ENCODE results near the gene SCART1.
"Not testable (repeated sequence)": the region's sequence is repeated elsewhere in the genome, so short reads cannot be mapped to it uniquely, and the experiment has no call there.

Gene SCART1

DNA sequence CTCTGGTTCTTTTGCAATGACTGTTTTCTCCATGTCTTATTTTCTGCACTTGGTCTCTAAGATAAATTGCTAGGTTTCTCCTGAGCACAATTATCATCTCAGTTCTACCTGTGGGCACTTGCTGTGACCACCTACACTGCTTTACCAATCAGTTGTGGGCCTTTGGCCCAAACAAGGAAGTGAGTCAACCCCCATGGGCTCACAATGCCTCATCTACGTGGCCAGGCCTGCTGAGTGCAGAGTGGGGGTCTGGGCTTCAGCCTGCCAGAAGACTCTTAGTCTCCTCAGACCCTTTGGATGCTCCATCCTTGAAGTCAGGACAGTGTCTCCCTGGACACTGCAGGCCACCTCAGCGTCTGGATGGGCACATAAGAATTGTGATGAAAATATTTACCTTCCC lies 20.3 kb downstream of the SCART1 start:
- DNase-seq (ENCODE audit: low spot score), result no peak

DNA sequence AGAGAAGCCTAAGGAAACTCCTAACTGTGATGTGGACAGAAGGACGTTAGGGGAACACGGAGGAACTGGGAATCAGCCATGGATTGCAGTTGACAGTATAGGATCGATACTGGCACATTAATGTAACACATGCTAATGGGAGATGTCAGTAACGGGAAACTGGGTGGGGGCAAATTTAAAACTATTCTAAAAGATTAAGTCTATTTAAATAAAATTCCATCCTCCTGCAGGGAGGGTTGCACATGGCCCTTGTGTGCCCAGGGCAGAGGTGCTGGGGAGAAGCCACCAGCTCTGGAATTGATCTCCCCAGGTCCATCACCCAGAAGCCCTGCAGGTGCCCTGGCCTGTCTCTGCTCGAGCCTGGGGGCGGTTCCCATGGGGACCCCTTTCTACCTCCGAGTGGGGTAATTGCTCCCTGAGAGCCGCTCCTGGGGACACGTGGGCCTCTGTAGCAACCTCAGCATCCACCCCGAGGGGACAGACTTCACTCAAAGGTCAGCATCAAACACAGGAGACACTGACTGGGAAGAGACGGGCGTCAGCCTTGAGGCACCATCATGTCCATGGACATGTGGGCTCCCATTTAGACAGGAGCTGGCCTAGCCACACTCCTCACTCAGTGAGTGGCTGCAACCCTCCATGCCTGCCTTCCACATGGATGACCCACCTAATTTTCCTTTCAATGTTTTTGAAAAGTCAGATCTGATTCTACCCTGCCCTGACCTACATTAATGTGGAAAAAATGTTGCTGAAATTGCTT lies 21.1 kb downstream of the SCART1 start:
- DNase-seq (ENCODE audit: low spot score), result no peak

DNA sequence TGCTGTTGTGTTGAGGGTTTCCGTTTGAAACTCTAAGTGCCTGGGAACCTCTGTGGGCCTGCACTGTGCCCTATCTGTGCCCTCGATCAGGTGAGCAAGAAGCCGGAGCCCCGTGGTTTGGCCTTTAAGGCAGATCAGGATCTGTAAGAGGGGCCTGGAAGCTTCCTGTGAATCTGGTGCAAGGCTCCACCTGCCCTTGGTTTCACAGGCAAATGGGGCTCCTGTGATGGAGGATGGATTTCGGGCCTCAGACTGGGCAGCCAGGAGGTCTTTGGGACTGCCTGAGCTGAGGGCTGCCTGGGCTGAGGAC lies 21.6 kb downstream of the SCART1 start:
- no peak for DNase-seq (ENCODE audit: low spot score)

DNA sequence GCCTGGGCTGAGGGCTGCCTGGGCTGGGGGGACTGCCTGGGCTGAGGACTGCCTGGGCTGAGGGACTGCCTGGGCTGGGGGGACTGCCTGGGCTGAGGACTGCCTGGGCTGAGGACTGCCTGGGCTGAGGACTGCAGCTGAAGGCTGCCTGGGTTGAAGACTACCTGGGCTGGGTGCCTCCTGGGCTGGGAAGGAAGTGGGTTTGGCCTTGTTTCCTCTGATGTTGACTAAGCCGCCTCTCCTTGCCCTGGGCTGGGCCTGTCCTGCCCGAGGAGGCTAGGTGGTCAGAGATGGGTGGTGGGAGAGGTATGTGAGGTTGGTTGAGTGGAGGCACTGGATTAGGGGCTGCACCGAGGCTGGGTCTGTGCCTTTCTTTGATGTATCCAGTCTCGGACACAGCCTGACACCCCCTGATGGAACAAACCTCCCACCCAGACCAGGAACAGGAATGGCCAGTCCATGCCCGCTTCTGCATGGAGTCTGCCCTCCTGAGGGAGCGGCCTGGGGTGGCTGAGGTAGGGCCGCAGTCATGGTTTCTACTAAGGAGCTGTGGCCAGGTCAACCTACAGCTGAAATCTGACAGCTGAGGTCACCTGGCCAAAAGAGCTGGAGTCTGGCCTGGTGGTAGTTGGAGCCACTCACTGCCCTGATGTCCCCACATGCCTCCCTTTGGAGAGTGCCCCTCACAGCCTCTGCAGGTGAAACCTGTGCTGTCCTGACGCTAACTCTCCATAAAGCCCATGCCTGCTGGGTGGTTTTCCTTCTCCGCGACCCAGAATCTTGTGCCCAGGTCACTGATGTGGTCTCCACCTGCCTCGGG lies 22.3 kb downstream of the SCART1 start:
- no peak for DNase-seq (ENCODE audit: low spot score)

DNA sequence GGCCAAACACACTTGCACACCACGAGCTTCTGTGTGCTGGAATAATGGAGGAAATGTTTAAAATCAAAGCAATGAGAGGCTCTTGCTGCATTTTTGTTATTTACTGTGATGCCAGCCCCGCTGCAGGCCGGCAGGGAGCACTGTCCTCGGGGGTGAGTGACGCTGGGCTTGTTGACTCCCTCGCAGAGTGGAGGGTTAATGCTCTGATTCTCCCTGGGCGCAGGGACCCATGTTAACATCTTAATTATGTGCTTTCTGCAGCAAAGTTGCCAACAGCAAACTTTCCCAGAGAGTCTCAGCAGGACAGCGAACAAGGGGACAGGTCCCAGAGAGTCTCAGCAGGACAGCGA lies 22.9 kb downstream of the SCART1 start:
- DNase-seq (ENCODE audit: low spot score), result no peak

DNA sequence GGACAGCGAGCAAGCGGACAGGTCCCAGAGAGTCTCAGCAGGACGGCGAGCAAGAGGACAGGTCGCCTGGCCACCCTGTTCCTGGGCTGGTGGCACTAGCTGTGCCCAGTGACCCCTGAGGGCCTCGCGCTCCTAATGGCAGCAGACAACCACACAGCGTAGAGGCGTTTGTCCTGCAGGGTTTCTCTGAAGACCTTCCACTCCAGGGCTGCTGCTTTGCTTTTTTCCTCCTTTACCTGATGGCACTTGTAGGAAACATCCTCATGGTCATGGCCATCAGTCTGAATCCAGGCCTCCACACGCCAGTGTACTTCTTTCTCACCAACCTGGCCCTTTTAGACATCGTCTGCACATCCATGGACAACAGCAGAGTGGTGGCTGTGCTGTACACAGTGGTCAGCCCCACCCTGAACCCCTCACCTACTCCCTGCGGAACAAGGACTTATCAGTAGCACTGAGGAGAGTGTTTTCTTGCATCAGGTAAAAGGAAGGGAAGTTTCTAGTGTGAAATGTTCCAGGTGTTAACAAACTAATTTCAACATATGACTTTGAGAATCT lies 27.4 kb downstream of the SCART1 start:
- no peak for DNase-seq (ENCODE audit: low spot score)

DNA sequence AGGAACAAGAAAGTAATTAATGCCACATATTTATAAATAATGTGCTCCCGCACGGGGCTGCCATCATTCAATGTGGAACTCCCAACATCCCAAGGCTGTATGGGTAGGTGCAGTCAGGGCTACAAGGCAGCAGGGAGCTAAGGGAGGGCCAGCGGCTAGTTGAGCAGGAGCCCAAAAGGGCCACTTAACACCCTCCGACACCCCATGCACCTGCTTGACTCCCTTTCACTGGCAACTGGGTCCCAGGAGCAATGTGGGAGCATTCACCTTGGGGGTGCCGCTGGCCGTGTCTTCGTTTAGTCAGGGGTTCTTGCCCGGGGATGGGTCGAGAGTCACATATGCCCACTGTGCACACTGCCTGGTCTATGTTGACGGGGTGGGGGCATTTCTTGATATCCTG lies 27.9 kb downstream of the SCART1 start:
- no peak for DNase-seq (ENCODE audit: low spot score)

- no peak for DNase-seq (ENCODE audit: low spot score)
Observed at GRCh38 chr10:133484818-133485217, 31.1 kb downstream of the SCART1 start.

GRCh38 chr10:133487085-133487484 lies 33.3 kb downstream of the SCART1 start:
- no peak for DNase-seq (ENCODE audit: low spot score)

GRCh38 chr10:133488354-133488753 lies 34.6 kb downstream of the SCART1 start:
- DNase-seq (ENCODE audit: low spot score), result no peak

- no peak for DNase-seq (ENCODE audit: low spot score)
Observed at GRCh38 chr10:133489816-133490588, 36.3 kb downstream of the SCART1 start.

DNA sequence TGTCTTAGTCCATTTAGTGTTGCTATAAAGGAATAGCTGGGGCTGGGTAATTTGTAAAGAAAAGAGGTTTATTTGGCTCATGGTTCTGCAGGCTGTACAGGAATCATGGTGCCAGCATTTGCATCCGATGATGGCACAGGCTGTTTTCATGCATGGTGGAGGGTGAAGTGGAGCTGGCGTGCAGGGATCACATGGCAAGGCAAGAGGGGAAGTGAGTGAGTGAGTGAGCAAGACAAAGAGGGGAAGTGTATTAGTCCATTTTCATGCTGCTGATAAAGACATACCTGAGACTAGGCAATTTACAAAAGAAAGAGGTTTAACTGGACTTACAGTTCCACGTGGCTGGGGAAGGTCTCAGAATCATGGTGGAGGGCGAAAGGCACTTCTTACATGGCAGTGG lies 39.8 kb downstream of the SCART1 start:
- DNase-seq (ENCODE audit: low spot score), result not testable (repeated sequence)

- DNase-seq (ENCODE audit: low spot score), result not testable (repeated sequence)
Observed at GRCh38 chr10:133497363-133497762, 43.6 kb downstream of the SCART1 start.

GRCh38 chr10:133499176-133499575 lies 45.4 kb downstream of the SCART1 start:
- DNase-seq (ENCODE audit: low spot score), result not testable (repeated sequence)

GRCh38 chr10:133500897-133501296 lies 47.2 kb downstream of the SCART1 start:
- DNase-seq (ENCODE audit: low spot score), result not testable (repeated sequence)

DNA sequence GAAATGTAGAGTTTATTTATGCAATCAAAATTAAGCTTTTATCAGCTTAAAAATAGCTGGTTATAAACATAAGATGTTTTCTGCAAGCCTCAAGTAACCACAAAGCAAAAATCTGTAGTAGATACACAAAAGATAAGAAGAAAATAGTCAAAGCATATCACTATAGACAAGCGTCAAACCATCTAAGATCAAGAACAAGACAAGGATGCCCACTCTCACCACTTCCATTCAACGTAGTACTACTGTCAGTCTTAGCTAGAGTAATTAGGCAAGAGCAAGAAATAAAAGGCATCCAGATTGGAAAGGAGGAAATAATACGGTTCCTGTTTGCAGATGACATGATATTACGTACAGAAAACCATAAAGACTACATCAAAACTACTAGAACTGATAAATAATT lies 56.0 kb downstream of the SCART1 start:
- DNase-seq (ENCODE audit: low spot score), result no peak

GRCh38 chr10:133511408-133511807 lies 57.7 kb downstream of the SCART1 start:
- DNase-seq (ENCODE audit: low spot score), result no peak

- no peak for DNase-seq (ENCODE audit: low spot score)
Observed at GRCh38 chr10:133511907-133512528, 58.3 kb downstream of the SCART1 start.

DNA sequence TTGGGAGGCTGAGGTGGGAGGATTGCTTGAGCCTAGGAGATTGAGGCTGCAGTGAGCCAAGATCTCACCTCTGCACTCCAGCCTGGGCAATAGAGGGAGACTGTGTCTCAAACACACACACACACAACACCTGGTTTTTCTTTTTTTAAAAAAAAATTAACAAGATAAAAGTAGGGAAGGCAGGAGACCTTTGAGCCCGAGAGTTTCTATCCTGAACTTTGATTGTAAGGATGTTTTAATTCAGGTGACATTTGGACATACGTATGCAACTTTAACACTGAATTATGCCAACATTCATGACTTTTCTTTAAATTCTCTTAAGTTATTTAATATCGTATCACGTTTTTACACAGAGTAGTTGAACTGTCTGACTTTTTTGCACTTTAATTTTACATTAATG lies 61.7 kb downstream of the SCART1 start:
- no peak for DNase-seq (ENCODE audit: low spot score)

- DNase-seq (ENCODE audit: low spot score), result no peak
Observed at GRCh38 chr10:133516057-133516456, 62.3 kb downstream of the SCART1 start.

- not testable (repeated sequence) for DNase-seq (ENCODE audit: low spot score)
Observed at GRCh38 chr10:133518517-133518916, 64.8 kb downstream of the SCART1 start.
